Activated CD4-positive, alpha-beta memory T cell treated with anti-CD3 and anti-CD28 coated beads, Interleukin-2, amount 10 ng/mL, durations not matched to agents 7 days and 5 days (primary cell): ENCODE data around the gene KLHL22. TPM values are rescaled to one million over a fixed set of nuclear protein-coding genes. Genes with fewer than 3 reads are reported as not detected.
"Not testable (repeated sequence)": the region's sequence is repeated elsewhere in the genome, so short reads cannot be mapped to it uniquely, and the experiment has no call there.

Source experiments
- CTCF ChIA-PET: fragments of 350-600 bp; sonication (Branson Sonifier 250); formaldehyde crosslinking; loops from one replicate; lab custom pipeline; 2021; ENCODE audit warnings: antibody characterized with exemption, inconsistent platforms; lab: Charles Lee
- POLR2A ChIA-PET: fragments of 350-600 bp; sonication (Branson Sonifier 250); formaldehyde crosslinking; loops from one replicate; lab custom pipeline; 2021; ENCODE audit warnings: antibody characterized with exemption; lab: Charles Lee
- DNase-seq: peaks from one replicate; pipeline ENCODE4 v3.0.0-alpha.2; 2020
- H3K27ac Mint-ChIP-seq: one replicate; pipeline ENCODE4 v1.8.0; 2021; ENCODE audit warnings: mild to moderate bottlenecking, mixed read lengths
- H3K27me3 Mint-ChIP-seq: one replicate; pipeline ENCODE4 v1.8.0; 2021; ENCODE audit warnings: mixed read lengths
- H3K36me3 Mint-ChIP-seq: one replicate; pipeline ENCODE4 v1.8.0; 2021; ENCODE audit warnings: low read depth, mixed read lengths
- H3K4me1 Mint-ChIP-seq: one replicate; pipeline ENCODE4 v1.8.0; 2021; ENCODE audit warnings: mixed read lengths
- H3K4me3 Mint-ChIP-seq: one replicate; pipeline ENCODE4 v1.8.0; 2021; ENCODE audit warnings: mild to moderate bottlenecking, mixed read lengths
- H3K9me3 Mint-ChIP-seq: one replicate; pipeline ENCODE4 v1.8.0; 2021; ENCODE audit warnings: mixed read lengths
- total RNA-seq, 2 experiments: library from RNA; stranded (reverse); gene quantifications; one replicate each; pipeline ENCODE4 v1.2.3, GENCODE V29; 2021

The KLHL22 gene
- total RNA-seq, 2 experiments from 2014 or later = 31.1 to 32.8 TPM

GRCh38 chr22:20400606-20401375 lies 94.8 kb downstream of the KLHL22 start:
- no peaks in the 10 kb centered on the region for H3K27me3 Mint-ChIP-seq
- DNase-seq = no peak
- POLR2A ChIA-PET = no interaction called here
- H3K36me3 Mint-ChIP-seq = peaks cover 3% of the 10 kb centered on the region
- no peak overlapping the region for H3K27ac Mint-ChIP-seq
- no peaks in the 10 kb centered on the region for H3K9me3 Mint-ChIP-seq
- peaks cover 19% of the 10 kb centered on the region for H3K4me1 Mint-ChIP-seq
- CTCF ChIA-PET = no interaction called here
- H3K4me3 Mint-ChIP-seq = no peak overlapping the region

- H3K27me3 Mint-ChIP-seq = no peaks in the 10 kb centered on the region
- H3K27ac Mint-ChIP-seq = no peak overlapping the region
- peaks cover 3% of the 10 kb centered on the region for H3K36me3 Mint-ChIP-seq
- ChIA-PET POLR2A (interaction anchor here (0.5 kb wide), 1 partner anchor 243 kb away, joined by 3 read pairs; no protein-coding TSS in a partner anchor), CTCF (no interaction called here)
- no peak for DNase-seq
- H3K9me3 Mint-ChIP-seq = no peaks in the 10 kb centered on the region
- H3K4me3 Mint-ChIP-seq = no peak overlapping the region
- H3K4me1 Mint-ChIP-seq = peaks cover 26% of the 10 kb centered on the region
These were observed 95.6 kb downstream of the KLHL22 start for GRCh38 chr22:20399866-20400605.

GRCh38 chr22:20398420-20398819 lies 97.2 kb downstream of the KLHL22 start:
- DNase-seq = no peak
- ChIA-PET POLR2A (no interaction called here), CTCF (no interaction called here)
- Mint-ChIP-seq H3K36me3 (peaks cover 3% of the 10 kb centered on the region), H3K9me3 (no peaks in the 10 kb centered on the region), H3K27ac (no peak overlapping the region), H3K4me1 (peaks cover 32% of the 10 kb centered on the region), H3K4me3 (no peak overlapping the region), H3K27me3 (no peaks in the 10 kb centered on the region)

GRCh38 chr22:20397498-20397897 lies 98.1 kb downstream of the KLHL22 start:
- Mint-ChIP-seq H3K36me3 (no peaks in the 10 kb centered on the region), H3K9me3 (no peaks in the 10 kb centered on the region), H3K4me3 (no peak overlapping the region), H3K27ac (no peak overlapping the region), H3K4me1 (peaks cover 29% of the 10 kb centered on the region), H3K27me3 (no peaks in the 10 kb centered on the region)
- DNase-seq = no peak
- ChIA-PET POLR2A (interaction anchor here (1.1 kb wide), 1 partner anchor 92 kb away, joined by 3 read pairs; no protein-coding TSS in a partner anchor), CTCF (no interaction called here)

GRCh38 chr22:20396639-20397038 lies 99.0 kb downstream of the KLHL22 start:
- CTCF ChIA-PET = interaction anchor here (1.6 kb wide), 1 partner anchor 21 kb away, joined by 4 read pairs; no protein-coding TSS in a partner anchor
- H3K36me3 Mint-ChIP-seq = no peaks in the 10 kb centered on the region

GRCh38 chr22:20395907-20396287 lies 99.7 kb downstream of the KLHL22 start:
- Mint-ChIP-seq H3K4me1 (peaks cover 29% of the 10 kb centered on the region), H3K4me3 (no peak overlapping the region), H3K27ac (no peak overlapping the region), H3K9me3 (no peaks in the 10 kb centered on the region), H3K27me3 (no peaks in the 10 kb centered on the region), H3K36me3 (no peaks in the 10 kb centered on the region)
- no peak for DNase-seq
- POLR2A ChIA-PET = interaction anchor here (0.8 kb wide), 1 partner anchor 68 kb away, joined by 3 read pairs; no protein-coding TSS in a partner anchor
- CTCF ChIA-PET = interaction anchor here (0.7 to 1.6 kb wide), 2 partner anchors 12 to 22 kb away, joined by 3 to 4 read pairs; no protein-coding TSS in a partner anchor

More at GRCh38 chr22:20396639-20397038, 99.0 kb downstream of the KLHL22 start:
- H3K4me3 Mint-ChIP-seq = no peak overlapping the region
- no peaks in the 10 kb centered on the region for H3K27me3 Mint-ChIP-seq
- H3K9me3 Mint-ChIP-seq = no peaks in the 10 kb centered on the region
- H3K27ac Mint-ChIP-seq = no peak overlapping the region
- H3K4me1 Mint-ChIP-seq = peaks cover 29% of the 10 kb centered on the region
- no peak for DNase-seq
- POLR2A ChIA-PET = interaction anchor here (0.8 to 1.1 kb wide), 2 partner anchors 67 to 93 kb away, joined by 3 read pairs; no protein-coding TSS in a partner anchor

GRCh38 chr22:20395181-20395906 lies 100.3 kb downstream of the KLHL22 start:
- Mint-ChIP-seq H3K27ac (no peak overlapping the region), H3K4me1 (peaks cover 29% of the 10 kb centered on the region), H3K9me3 (no peaks in the 10 kb centered on the region), H3K4me3 (peak overlapping the region; percentile 81), H3K36me3 (no peaks in the 10 kb centered on the region), H3K27me3 (no peaks in the 10 kb centered on the region)
- CTCF ChIA-PET = interaction anchor here (1.1 to 2.3 kb wide), 3 partner anchors 13 to 23 kb away, joined by 3 to 7 read pairs (median 4); no protein-coding TSS in a partner anchor
- no peak for DNase-seq
- POLR2A ChIA-PET = interaction anchor here (1.2 to 2.8 kb wide), 2 partner anchors 69 to 189 kb away, joined by 3 to 11 read pairs; no protein-coding TSS in a partner anchor

GRCh38 chr22:20393705-20394476 lies 101.7 kb downstream of the KLHL22 start, which contains the start of gene ZNF74:
ZNF74 (plus strand) TSS chr22:20394151; CDS start chr22:20394629, 478 bp downstream.
- Mint-ChIP-seq H3K9me3 (peaks cover 2% of the 10 kb centered on the region), H3K4me1 (peaks cover 29% of the 10 kb centered on the region), H3K36me3 (no peaks in the 10 kb centered on the region), H3K27ac (peak within 1 kb of the TSS; percentile 77), H3K27me3 (peaks cover 2% of the 10 kb centered on the region), H3K4me3 (peak within 1 kb of the TSS; percentile 81)
- POLR2A ChIA-PET = interaction anchor here (1.0 to 2.8 kb wide), 9 partner anchors 9 to 187 kb away, joined by 3 to 11 read pairs (median 3); partner anchors contain the start of genes DGCR6L and MED15
- peak; percentile 89 for DNase-seq
- CTCF ChIA-PET = interaction anchor here (0.5 to 2.3 kb wide), 4 partner anchors 12 to 95 kb away, joined by 3 to 8 read pairs (median 6); no protein-coding TSS in a partner anchor

GRCh38 chr22:20392983-20393704 lies 102.5 kb downstream of the KLHL22 start:
- H3K36me3 Mint-ChIP-seq = no peaks in the 10 kb centered on the region
- peaks cover 2% of the 10 kb centered on the region for H3K9me3 Mint-ChIP-seq
- peak overlapping the region; percentile 77 for H3K27ac Mint-ChIP-seq
- DNase-seq = no peak
- H3K4me3 Mint-ChIP-seq = peak overlapping the region; percentile 81
- H3K27me3 Mint-ChIP-seq = peaks cover 3% of the 10 kb centered on the region
- POLR2A ChIA-PET = interaction anchor here (1.0 to 2.8 kb wide), 8 partner anchors 8 to 157 kb away, joined by 3 to 11 read pairs (median 3); partner anchors contain the start of genes DGCR6L and MED15
- CTCF ChIA-PET = interaction anchor here (1.2 to 2.3 kb wide), 3 partner anchors 11 to 75 kb away, joined by 4 to 8 read pairs (median 7); no protein-coding TSS in a partner anchor
- peaks cover 29% of the 10 kb centered on the region for H3K4me1 Mint-ChIP-seq

GRCh38 chr22:20392365-20392881 lies 103.2 kb downstream of the KLHL22 start:
- DNase-seq, H3K27me3 Mint-ChIP-seq, H3K9me3 Mint-ChIP-seq, H3K36me3 Mint-ChIP-seq, H3K27ac Mint-ChIP-seq: not testable (repeated sequence)
- Mint-ChIP-seq H3K4me3 (peak overlapping the region; percentile 81), H3K4me1 (peaks cover 29% of the 10 kb centered on the region)
- CTCF ChIA-PET = interaction anchor here (1.1 to 1.3 kb wide), 2 partner anchors 26 to 72 kb away, joined by 3 read pairs; partner anchors contain the start of gene DGCR6L
- POLR2A ChIA-PET = interaction anchor here (1.2 kb wide), 1 partner anchor 15 kb away, joined by 3 read pairs; no protein-coding TSS in a partner anchor
